Measurements from ENCODE around the gene ZNF107.

ZNF107 gene

GRCh38 chr7:64665980-64666662, at the start of gene ZNF107:
Gene ZNF107, plus strand, starts transcription at chr7:64666133. Its CDS starts 150 bp downstream, at chr7:64666283.
- peak; percentile 97 for DNase-seq (ENCODE audit: low spot score)

DNA sequence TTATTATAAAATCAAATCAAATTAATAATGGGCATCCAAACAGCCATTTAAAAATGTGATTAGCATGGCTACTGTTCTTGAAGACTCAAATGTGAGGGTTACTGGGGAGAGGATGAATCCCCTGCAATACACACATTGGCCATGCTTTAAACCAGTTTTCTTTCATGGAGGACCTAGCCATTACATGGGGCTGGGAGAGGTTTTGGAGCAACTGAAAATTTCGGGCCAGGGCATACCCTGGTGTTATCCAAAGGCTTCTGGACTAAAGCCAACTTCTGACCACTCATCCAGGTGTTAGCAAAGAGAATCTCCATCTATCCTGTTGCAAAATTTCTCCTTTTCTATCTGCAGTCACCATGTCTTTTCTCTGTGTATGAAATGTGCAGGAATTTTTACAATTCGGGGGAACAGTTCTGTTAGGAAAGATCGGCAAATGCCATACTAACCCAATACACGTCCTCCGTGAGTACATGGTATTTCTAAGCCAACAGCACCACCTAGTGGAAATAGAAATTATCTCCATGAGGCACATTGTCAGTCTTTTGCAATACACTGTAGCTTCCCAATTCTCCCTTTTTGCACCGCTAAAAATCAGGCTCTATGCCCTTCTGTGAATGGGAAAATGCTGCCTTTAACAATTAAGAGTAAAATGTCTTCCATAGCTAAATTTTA, 47.0 kb upstream of the ZNF107 start:
- peak; percentile 76 for DNase-seq (ENCODE audit: low spot score)

- no peak for DNase-seq (ENCODE audit: low spot score)
These were observed 46.2 kb upstream of the ZNF107 start for GRCh38 chr7:64619705-64620104.

GRCh38 chr7:64621656-64622055, 44.3 kb upstream of the ZNF107 start:
- DNase-seq (ENCODE audit: low spot score), result peak; percentile 63

DNA sequence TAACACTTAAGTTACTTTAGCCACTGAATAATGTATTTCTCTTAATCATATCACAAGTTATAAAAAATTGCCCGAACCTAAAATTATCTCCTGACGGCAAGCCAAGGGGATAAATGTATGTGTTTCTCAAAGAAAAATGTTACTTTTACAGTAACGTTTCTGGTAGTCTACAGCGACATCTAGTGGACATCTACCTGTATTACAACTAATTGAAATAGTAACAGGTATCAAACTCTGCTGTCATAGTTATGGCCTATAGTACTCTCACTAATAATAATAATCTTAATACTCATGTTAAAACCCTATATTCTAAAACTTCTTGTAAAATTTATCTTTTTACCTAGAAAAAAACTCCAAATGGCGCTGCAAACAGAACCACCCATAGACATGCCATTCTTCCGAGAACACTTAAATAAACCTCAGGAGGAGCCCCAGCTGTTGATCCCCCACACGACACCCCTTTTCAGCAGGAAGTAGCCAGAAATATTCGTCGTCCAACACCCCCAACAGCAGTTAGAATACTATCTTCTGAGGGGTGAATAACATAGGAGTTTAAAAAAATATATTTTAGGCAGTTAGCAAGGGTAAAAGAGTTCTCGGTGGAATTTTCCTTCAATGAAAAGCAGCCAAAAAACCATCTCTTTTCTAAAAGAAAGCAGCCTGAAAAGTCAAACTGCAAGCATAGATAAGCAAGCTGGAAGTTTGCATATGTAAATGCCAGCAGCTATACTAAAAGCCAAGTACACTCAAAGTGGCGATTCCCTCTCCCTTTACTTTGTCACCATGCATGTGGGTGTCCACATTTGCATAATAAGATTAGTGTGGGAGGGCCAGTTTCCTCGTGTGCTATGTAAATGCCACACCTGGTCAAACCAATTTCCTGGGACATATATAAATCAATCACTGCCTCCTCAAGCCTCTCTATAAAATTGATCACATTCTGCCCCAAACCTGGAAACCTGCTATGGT, 40.5 kb upstream of the ZNF107 start:
- DNase-seq (ENCODE audit: low spot score), result peak; percentile 35

GRCh38 chr7:64626083-64626469, 39.9 kb upstream of the ZNF107 start:
- DNase-seq (ENCODE audit: low spot score), result no peak

DNA sequence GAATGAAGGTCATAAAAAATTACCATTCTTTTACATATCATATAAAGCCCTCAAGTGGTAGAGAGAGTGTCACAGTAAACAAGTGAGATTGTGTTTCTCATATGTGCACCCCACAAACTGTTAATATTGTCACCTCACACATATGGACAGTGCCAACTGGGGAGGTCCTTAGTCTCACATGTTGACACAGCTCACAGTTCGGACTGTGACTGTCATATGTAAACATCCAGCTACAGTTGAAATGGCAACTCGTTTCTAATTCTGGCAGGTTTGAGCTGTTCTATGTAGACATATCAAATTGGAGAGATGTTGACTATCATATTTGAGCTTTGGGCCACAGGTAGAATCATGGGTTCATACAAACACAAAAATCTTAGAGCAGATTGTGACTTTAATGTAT, 39.4 kb upstream of the ZNF107 start:
- no peak for DNase-seq (ENCODE audit: low spot score)

- DNase-seq (ENCODE audit: low spot score), result no peak
These were observed 37.7 kb upstream of the ZNF107 start for GRCh38 chr7:64628192-64628591.

DNA sequence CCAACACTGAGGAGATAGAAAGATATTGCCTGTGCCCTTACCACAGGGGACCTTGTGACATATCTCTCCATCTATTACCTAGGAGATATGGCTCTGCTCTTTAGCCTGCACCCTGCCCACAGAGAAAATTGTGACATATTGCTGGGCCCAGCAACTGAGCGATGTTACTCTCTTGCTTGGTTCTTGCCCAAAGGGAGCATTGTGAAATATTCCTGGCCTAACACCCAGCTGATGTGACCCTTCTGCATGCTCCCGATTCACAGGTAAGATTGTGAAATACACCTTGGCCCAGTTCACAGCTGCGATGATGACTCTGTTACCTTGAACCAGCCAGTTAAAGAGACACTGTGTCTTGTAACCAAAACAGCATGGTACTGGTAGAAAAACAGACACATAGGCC, 37.2 kb upstream of the ZNF107 start:
- DNase-seq (ENCODE audit: low spot score), result no peak

DNA sequence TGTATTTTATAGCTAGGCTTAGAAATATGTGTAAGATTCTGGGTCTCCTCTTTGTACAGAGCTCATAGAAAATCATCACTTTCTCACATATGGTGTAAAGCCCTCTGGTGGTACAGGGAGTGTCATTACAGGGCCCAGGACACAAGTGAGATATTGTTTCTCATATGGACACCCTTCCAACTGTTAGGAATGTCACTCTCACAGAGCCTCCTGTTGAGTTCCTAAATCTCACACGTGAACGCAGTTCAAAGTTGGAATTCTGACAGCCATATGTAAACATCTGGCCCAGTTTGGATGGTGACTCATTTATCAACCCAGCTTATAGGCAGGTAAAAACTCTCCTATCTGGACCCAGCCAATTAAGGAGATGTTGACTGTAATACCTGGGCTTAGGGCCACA, 35.4 kb upstream of the ZNF107 start:
- DNase-seq (ENCODE audit: low spot score), result peak; percentile 64

GRCh38 chr7:64632029-64632428, 33.9 kb upstream of the ZNF107 start:
- DNase-seq (ENCODE audit: low spot score), result no peak

GRCh38 chr7:64633401-64633800, 32.5 kb upstream of the ZNF107 start:
- no peak for DNase-seq (ENCODE audit: low spot score)

DNA sequence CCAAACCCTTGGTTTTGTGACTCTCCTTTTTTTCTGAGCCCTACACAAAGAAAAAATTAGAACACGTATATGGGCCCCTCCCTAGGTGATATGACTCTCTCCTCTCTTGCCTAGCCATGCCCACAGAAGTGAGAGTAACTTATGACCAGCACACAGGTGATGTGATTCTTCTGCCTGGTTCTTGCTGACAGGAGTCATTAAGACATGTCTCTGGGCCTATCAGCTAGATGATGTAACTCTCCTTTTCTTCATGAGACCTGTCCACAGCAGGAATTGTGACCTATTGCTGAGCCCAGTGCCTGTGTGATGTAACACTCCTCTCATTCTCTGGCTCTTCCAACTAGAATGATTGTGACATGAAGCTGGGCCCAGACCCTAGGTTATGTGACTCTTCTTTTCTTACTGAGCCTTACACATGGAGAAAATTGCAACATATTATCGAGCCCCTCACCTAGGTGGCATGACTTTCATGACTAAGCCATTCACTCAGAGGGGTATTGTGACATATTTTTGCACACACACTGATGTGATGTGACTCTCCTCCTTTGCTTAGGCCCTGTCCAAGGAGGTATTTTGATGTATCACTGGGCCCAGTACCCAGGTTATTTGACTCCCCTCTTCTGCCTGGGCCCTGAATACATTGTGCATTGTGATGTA, 31.4 kb upstream of the ZNF107 start:
- no peak for DNase-seq (ENCODE audit: low spot score)

DNA sequence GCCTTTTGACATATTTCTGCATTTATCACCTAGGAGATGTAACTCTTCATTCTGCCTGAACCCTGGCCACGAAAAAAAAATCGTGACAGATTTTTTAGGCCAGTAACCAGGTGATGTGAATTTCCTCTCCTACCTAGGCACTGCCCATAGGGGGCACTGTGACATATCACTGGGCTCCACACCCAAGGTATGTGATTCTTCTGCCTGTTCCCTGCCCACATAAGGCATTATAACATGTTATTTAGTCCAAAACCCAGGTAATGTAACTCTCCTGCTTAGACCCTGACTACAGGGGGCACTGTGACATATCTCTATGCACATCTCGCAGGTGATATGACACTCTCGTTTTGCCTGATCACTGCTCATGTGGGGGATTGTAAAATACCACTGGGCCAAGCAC, 29.5 kb upstream of the ZNF107 start:
- DNase-seq (ENCODE audit: low spot score), result no peak

DNA sequence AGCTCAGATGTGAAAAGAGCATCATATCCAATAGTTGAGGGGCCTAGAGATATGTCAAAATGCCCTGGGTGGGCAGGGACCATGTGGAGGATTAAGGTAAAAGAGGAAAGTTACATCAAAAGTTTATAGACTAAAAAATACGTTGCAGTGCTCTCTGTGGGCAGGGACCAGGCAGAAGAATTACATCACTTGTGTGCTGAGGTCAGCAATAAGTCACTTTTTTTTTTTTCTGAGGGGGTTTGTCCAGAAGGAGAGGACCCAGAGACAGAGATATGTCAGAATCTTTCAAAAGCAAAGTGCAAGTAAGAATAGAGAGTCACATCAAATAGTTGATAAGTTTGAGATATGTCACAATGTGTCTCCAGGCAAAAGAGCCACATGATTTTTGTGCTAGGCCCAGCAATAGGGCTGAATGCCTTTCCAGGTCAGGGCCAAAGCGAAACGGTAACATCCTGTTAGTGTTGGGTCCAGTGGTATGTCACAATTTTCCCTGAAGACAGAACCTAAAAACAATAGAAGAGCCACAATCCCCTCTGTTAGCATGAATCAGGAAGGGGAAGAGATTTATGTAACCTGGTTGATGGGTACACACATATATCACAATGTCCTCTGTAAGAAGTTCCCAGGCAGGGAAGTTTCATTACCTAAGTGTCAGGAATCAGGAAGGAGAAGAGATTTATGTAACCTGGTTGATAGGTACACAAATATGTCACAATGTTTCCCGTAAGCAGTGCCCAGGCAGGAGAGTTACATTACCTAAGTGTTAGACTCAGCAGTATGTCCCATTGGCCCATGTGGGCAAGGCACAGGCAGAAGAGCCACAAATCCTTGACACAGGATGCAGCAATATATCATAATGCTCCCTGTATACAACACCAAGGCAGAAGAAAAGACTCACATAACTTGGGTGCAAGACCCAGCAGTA, 28.1 kb upstream of the ZNF107 start:
- no peak for DNase-seq (ENCODE audit: low spot score)

DNA sequence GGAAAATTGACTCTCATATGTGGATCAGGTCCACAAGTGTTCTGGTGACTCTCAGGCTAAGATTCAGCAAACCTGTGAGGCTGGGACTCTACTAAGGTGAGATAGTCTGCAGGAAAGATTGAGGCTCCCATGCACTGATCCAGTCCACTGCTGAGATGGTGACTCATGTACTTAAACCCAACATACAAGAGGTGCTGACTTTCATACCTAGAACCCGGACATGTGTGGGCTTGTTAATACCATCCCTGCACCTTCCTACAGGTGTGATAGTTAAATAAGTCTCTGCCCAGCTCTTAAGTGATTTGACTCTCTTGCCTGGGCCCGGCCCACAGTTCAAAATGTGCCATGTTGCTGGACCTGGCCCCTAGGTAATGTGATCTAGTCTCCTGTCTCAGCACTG, 27.1 kb upstream of the ZNF107 start:
- no peak for DNase-seq (ENCODE audit: low spot score)

DNA sequence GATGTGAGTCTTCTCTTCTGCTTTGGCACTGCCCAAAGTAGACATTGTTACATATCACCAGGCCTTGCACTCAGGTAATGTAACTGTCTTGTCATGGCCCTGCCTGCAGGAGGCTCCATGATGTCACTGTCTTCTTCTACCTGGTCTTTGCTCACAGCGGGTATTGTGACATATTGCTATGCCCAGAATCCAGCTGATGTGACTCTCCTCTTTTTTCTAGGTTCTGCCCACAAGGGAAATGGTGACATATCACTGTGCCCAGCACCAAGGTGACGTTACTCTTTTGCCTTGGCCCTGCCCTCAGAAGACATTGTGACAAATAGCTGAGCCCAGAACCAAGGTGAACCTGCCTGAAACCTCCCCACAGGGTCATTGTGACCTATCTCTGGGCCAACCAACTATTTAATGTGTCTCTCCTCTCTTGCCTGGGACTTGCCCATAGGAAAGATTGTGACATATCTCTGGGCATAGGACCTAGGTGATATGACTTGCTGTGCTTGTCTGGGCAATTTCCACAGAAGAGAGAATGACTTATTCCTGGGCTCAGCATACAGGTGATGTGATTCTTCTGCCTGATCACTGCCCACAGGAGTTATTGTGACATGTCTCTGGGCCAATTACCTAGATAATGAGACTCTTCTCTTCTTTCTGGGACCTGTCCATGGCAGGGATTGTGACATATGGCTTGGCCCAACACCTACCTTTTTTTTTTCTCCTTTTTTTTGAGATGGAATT, 26.5 kb upstream of the ZNF107 start:
- DNase-seq (ENCODE audit: low spot score), result no peak

GRCh38 chr7:64640504-64640903, 25.4 kb upstream of the ZNF107 start:
- no peak for DNase-seq (ENCODE audit: low spot score)

GRCh38 chr7:64642046-64642445, 23.9 kb upstream of the ZNF107 start:
- no peak for DNase-seq (ENCODE audit: low spot score)

DNA sequence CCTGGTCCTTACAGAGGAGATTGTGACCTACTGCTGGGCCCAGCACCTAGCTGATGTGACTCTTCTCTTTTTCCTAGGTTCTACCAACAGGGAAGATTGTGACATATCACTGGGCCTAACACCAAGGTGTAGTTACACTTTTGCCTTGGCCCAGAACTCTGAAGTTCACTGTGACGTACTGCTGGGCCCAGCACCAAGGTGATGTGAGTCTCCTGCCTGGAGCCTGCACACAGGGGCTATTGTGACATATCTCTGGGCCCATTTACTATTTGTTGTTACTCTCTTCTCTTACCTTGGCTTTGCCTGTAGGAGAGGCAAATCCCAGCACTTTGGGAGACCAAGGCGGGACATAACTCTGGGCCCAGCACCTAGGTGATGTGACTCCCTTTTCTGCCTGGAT, 23.1 kb upstream of the ZNF107 start:
- no peak for DNase-seq (ENCODE audit: low spot score)

Measured in RKO (cell line).